Mammary epithelial cell (primary cell): ENCODE results near the gene WNT5B.

Experiments used
- EZH2 ChIP-seq: IDR thresholded peaks from 2 replicates; pipeline ENCODE4 v1.6.1; 2012; ENCODE audit warnings: low read length, inconsistent platforms, borderline replicate concordance
- TF ChIP-seq, protein P1 (sequence below), 2 donors: IDR thresholded peaks in 1 of 2; conservative IDR thresholded peaks in 1 of 2; 2 replicates each; pipeline ENCODE4 v1.5.1; 2011 to 2012; ENCODE audit warnings: inconsistent platforms in 2 of 2, low read length in 2 of 2, mild to moderate bottlenecking in 2 of 2, control low read depth in 1 of 2, low read depth in 1 of 2; ENCODE audit not compliant: insufficient read depth in 1 of 2; ENCODE audit errors: extremely low read depth in 1 of 2

DNA sequence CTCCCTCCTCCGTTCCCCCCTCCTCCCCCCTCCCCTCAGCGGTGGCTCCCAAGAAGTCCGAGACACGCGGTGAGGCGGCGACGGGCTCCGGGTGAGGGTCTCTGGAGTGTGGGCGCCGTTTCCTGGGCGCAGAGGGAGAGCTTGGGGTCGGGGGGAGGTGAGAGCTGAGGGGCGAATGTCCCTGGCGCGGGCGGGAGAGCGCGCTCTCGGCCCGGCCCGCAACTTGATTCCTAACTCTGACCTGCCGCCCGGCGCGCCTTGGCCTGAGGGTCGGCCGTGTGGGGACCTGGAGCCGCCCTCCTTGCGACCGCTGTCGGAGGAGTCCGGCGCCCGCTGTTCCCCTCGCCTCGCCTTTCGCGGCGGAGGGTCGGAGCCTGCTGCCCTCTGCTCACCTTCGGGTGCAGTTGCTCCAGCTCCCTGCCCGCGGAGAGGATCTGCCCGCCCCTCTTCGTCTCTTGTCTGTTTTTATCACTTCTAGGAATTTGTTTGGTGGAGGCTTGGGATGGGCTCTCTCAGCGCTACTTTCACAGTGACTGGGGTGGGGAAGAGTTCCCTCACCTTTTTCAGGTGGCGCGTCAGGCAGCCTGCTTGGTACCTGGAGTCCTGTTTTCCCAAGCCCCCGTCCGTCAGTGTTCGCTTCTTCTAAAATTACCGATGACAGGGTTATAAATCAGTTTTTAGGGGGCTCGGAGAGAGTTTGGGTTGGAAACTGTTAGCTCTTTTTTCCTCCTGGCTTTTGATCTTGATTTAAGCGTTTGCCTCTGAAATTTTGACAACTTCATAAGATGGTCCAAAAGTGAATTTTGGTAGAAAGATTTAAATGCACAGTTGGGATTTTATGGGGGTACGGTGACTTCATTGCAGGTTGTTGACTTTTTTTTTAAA, 62.3 kb downstream of the WNT5B start:
- TF ChIP-seq, protein P1, sequence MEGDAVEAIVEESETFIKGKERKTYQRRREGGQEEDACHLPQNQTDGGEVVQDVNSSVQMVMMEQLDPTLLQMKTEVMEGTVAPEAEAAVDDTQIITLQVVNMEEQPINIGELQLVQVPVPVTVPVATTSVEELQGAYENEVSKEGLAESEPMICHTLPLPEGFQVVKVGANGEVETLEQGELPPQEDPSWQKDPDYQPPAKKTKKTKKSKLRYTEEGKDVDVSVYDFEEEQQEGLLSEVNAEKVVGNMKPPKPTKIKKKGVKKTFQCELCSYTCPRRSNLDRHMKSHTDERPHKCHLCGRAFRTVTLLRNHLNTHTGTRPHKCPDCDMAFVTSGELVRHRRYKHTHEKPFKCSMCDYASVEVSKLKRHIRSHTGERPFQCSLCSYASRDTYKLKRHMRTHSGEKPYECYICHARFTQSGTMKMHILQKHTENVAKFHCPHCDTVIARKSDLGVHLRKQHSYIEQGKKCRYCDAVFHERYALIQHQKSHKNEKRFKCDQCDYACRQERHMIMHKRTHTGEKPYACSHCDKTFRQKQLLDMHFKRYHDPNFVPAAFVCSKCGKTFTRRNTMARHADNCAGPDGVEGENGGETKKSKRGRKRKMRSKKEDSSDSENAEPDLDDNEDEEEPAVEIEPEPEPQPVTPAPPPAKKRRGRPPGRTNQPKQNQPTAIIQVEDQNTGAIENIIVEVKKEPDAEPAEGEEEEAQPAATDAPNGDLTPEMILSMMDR (conservative IDR thresholded peaks at IDR 0.05 in 1 of 2, IDR thresholded peaks at IDR 0.05 in 1 of 2; ENCODE audit: extremely low read depth in 1 of 2, insufficient read depth in 1 of 2, low read depth in 1 of 2, low read length in 2 of 2): no peak
- no peak for TF ChIP-seq EZH2
